ENCODE measurements around the gene RPL19. TPM values are rescaled to one million over a fixed set of nuclear protein-coding genes. Genes with fewer than 3 reads are reported as not detected.

Gene RPL19
- total RNA-seq, 1 donor from 2014 or later: 1,451 TPM

- DNase-seq (ENCODE audit: low read depth) (no peak), FAIRE-seq (no peak)
- H3K36me3 ChIP-seq (ENCODE audit: insufficient read depth, low read length): peaks cover 18% of the 10 kb centered on the region
- no peak for TF ChIP-seq EZH2 (IDR thresholded peaks at IDR 0.05; ENCODE audit: insufficient read depth, low read length)
- no peak for TF ChIP-seq CTCF (IDR thresholded peaks at IDR 0.05; ENCODE audit: insufficient read depth, low read depth, low read length)
- H3K36me3 Mint-ChIP-seq (ENCODE audit: low read depth, unreplicated experiment): peaks cover 31% of the 10 kb centered on the region
- no peaks in the 10 kb centered on the region for H3K27me3 Mint-ChIP-seq (ENCODE audit: low read depth, unreplicated experiment)
- no peak overlapping the region for H3K27ac ChIP-seq (ENCODE audit: low read depth, low read length)
- no peak overlapping the region for H3K9ac ChIP-seq (ENCODE audit: low read length)
- H3K9me3 ChIP-seq (ENCODE audit: insufficient read depth, low read depth, low read length): no peaks in the 10 kb centered on the region
- peaks cover 19% of the 10 kb centered on the region for H4K20me1 ChIP-seq (ENCODE audit: insufficient read depth, low read length)
- H3K4me1 Mint-ChIP-seq (ENCODE audit: low read depth, unreplicated experiment): no peaks in the 10 kb centered on the region
- no peak overlapping the region for H3K4me2 ChIP-seq (ENCODE audit: low read length)
- no peak overlapping the region for H3K4me3 Mint-ChIP-seq (ENCODE audit: unreplicated experiment)
- no peaks in the 10 kb centered on the region for H3K4me1 ChIP-seq (ENCODE audit: insufficient read depth, low read length)
- H3K4me3 ChIP-seq (ENCODE audit: insufficient read depth, low read depth, low read length): no peak overlapping the region
- no peaks in the 10 kb centered on the region for H3K27me3 ChIP-seq (ENCODE audit: insufficient read depth, low read length)
- no peak overlapping the region for H2AFZ ChIP-seq (ENCODE audit: low read depth, low read length)
- H3K9me3 Mint-ChIP-seq (ENCODE audit: unreplicated experiment): peaks cover 4% of the 10 kb centered on the region
- no peaks in the 10 kb centered on the region for H3K79me2 ChIP-seq (ENCODE audit: insufficient read depth, low read length)
- no peak overlapping the region for H3K27ac Mint-ChIP-seq (ENCODE audit: unreplicated experiment)
Measured at GRCh38 chr17:39186481-39187002, 13.5 kb upstream of the RPL19 start.

DNA sequence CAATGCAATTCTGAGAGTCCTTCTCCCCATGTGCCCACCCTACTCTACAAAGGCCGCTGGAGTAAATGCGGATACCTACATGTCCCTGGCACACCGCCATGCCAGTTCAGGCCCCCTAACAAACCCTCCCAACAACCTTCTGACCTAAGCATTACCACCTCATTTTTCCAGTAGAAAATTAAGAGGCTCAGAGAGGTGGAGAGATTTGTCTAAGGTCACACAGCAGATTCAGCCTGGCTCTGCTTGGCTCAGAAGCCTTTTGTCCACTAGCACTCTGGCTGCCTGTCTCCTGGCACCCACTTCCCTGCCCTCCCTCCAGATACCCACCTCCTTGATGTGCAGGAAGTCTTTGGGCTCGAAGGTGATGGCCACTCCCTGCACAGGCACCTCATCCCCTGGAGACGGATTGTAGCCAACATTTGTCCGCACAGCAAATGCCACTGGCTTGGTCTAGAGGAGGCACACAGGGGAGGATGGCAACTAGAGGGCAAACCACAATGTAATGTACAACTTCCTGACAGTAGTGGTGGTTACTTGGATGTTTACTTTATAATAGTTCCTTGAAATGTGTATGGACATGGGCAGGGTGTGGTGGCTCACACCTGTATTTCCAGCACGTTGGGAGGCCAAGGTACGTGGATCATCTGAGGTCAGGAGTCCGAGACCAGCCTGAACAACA, 12.8 kb upstream of the RPL19 start:
- no peak overlapping the region for H3K27ac ChIP-seq (ENCODE audit: low read depth, low read length)
- H3K9me3 Mint-ChIP-seq (ENCODE audit: unreplicated experiment): peaks cover 4% of the 10 kb centered on the region
- no peak overlapping the region for H2AFZ ChIP-seq (ENCODE audit: low read depth, low read length)
- no peak overlapping the region for H3K9ac ChIP-seq (ENCODE audit: low read length)
- peaks cover 2% of the 10 kb centered on the region for H3K27me3 Mint-ChIP-seq (ENCODE audit: low read depth, unreplicated experiment)
- FAIRE-seq: no peak
- no peak overlapping the region for H3K4me3 Mint-ChIP-seq (ENCODE audit: unreplicated experiment)
- H3K27me3 ChIP-seq (ENCODE audit: insufficient read depth, low read length): no peaks in the 10 kb centered on the region
- no peaks in the 10 kb centered on the region for H3K4me1 ChIP-seq (ENCODE audit: insufficient read depth, low read length)
- no peak overlapping the region for H3K4me3 ChIP-seq (ENCODE audit: insufficient read depth, low read depth, low read length)
- peaks cover 26% of the 10 kb centered on the region for H4K20me1 ChIP-seq (ENCODE audit: insufficient read depth, low read length)
- DNase-seq (ENCODE audit: low read depth): no peak
- H3K27ac Mint-ChIP-seq (ENCODE audit: unreplicated experiment): no peak overlapping the region
- peaks cover 34% of the 10 kb centered on the region for H3K36me3 Mint-ChIP-seq (ENCODE audit: low read depth, unreplicated experiment)
- H3K36me3 ChIP-seq (ENCODE audit: insufficient read depth, low read length): peaks cover 24% of the 10 kb centered on the region
- no peaks in the 10 kb centered on the region for H3K79me2 ChIP-seq (ENCODE audit: insufficient read depth, low read length)
- H3K9me3 ChIP-seq (ENCODE audit: insufficient read depth, low read depth, low read length): no peaks in the 10 kb centered on the region
- TF ChIP-seq CTCF (IDR thresholded peaks at IDR 0.05; ENCODE audit: insufficient read depth, low read depth, low read length) (no peak), EZH2 (IDR thresholded peaks at IDR 0.05; ENCODE audit: insufficient read depth, low read length) (no peak)
- H3K4me2 ChIP-seq (ENCODE audit: low read length): no peak overlapping the region
- H3K4me1 Mint-ChIP-seq (ENCODE audit: low read depth, unreplicated experiment): peaks cover 1% of the 10 kb centered on the region
